Measurements from ENCODE around the gene OSBPL5. TPM values are rescaled to one million over a fixed set of nuclear protein-coding genes. Genes with fewer than 3 reads are reported as not detected.

Gene OSBPL5
- 3.6 and 5.0 TPM in 2 replicates for total RNA-seq (2014; rRNA removed; shearing (Covaris generic))

- peak; percentile 61 for DNase-seq (ENCODE audit: low read depth)
These were observed at the start of gene OSBPL5 for GRCh38 chr11:3165152-3165705. TSS of gene OSBPL5 (minus strand) at chr11:3165310. CDS start at chr11:3129148, 36,162 bp downstream.

- no peak for DNase-seq (ENCODE audit: low read depth)
These were observed 49.2 kb upstream of the OSBPL5 start for GRCh38 chr11:3214420-3214699.

DNA sequence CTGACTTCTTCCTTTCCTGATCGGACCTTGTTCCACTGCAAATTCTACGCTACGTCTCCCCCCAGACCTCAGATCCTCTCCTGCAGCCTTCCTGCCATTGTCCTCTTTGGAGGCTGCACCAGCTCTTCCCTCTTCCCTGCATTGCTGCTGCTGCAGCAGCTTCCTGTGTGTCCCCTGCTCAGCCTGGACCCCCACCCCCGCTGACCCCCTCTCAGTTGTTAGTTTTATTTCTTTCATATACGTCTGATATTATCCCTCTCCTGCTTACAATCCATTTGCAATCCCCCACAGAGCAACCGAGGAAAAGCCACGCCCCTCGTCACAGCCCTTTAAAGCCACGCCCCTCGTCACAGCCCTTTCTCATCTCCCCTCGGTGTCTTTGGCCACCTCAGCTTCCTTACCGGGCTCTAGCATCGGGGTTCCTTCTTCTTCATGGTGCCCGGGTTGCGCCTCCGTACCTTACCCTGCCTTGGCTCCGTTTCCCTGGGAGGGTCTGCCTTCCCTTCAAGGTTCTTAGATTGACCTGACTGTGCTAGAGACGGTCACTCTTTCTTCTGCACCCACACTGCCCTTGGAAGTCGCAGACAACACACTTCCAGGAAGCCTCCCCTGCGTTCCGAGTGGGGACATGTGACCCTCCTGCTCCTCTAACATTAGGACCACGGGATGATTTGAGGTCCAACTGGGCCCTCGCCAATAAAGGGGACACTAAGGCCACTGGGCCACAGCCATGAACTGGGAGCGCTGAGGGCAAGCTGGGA, 48.7 kb upstream of the OSBPL5 start:
- no peak for DNase-seq (ENCODE audit: low read depth)

- no peak for DNase-seq (ENCODE audit: low read depth)
These were observed 43.2 kb upstream of the OSBPL5 start for GRCh38 chr11:3208272-3208671.

- no peak for DNase-seq (ENCODE audit: low read depth)
These were observed 42.5 kb upstream of the OSBPL5 start for GRCh38 chr11:3207526-3208189.

GRCh38 chr11:3206922-3207204, 41.8 kb upstream of the OSBPL5 start:
- no peak for DNase-seq (ENCODE audit: low read depth)

DNA sequence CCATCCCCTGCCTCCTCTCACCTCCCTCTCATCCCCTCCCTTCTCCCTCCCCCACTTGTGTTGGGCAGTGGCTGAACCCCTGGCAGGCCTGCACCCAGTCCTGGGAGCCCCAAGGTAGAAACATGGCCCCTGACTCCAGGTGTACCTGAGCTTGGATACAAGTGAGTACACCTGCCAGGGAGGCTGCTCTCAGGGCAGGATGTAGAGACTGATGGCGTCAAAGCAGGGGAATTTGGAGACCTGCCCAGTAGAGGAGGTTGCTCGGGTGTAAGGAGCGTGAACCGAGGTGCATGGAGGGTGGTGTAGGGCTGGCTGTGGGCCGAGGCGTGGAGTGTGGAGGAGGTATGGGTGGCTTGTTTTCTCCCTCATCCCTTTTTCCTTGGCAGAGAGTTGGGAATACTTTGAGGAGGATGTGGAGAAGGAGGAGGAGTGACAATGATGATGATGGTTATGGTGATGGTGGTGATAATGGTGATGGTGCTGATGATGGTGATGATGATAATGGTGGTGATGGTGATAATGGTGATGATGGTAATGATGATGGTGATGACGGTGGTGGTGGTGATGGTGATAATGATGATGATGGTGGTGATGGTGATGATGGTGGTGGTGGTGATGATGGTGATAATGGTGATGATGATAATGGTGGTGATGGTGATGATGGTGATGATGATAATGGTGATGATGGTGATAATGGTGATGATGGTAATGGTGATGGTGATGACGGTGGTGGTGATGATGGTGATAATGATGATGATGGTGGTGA, 41.2 kb upstream of the OSBPL5 start:
- no peak for DNase-seq (ENCODE audit: low read depth)

DNA sequence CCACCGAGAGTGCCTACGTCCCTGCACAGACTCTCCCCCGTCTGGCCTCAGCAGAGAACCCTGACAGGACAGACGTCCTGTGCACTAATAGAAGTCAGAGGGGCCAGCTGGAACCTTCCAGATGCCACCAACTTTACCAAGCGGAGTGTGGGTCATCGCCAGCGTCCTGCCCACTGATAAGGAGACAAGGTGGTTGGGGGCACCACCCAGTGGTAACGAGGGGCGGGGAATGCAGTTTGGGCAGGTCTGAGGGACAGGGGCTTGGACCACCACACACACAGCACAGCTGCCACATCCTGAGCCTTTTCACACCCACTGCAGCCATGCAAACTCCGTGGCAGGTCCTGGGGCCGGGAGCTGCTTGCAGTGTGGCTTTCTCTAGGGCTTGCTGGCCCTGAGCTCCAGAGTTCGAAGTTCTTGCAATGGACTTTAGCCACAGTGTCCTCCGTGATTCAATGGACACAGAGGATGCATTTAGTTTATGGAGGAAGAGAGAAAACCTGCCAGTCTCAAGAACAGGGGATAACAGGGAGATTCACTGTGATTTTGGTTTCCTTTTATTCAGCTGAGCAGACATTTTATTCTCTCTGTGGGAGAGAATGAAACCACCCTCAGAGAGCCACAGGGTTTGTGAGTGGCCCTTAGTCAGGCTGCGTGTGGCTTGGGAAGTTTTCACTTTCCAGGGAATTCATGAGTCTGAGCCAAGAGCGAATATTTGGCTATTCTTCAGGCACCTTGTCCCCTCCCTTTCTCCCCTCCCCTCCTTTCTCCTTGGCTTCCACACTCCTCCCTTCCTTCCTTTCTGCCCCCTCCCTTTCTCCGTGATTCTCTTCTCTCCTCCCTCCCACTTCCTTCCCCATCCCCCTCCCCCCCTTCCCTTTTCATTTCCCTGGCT, 40.4 kb upstream of the OSBPL5 start:
- DNase-seq (ENCODE audit: low read depth), result no peak

- no peak for DNase-seq (ENCODE audit: low read depth)
These were observed 39.3 kb upstream of the OSBPL5 start for GRCh38 chr11:3204141-3205015.

- DNase-seq (ENCODE audit: low read depth), result peak; percentile 19
These were observed 38.3 kb upstream of the OSBPL5 start for GRCh38 chr11:3203221-3204043.

DNA sequence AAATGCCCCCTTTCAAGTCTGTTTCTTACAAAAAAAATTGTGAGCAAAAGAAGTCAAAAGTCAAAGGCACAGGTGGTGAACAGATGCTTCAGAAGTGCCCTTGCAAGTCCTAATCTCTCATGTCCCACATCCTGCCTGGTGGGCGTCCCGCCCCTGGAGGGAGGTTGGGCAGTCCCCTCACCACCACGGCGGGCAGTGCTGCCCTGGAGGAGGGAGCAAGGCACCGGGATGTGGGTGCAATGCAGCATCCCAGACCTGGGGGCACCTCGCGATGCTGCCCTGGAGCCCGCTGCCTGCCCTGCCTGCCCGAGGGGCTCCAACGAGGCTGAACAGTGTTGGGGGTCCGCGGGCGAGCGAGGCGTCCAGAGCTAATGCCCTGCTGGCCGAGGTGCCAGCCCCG, 37.6 kb upstream of the OSBPL5 start:
- DNase-seq (ENCODE audit: low read depth), result no peak

DNA sequence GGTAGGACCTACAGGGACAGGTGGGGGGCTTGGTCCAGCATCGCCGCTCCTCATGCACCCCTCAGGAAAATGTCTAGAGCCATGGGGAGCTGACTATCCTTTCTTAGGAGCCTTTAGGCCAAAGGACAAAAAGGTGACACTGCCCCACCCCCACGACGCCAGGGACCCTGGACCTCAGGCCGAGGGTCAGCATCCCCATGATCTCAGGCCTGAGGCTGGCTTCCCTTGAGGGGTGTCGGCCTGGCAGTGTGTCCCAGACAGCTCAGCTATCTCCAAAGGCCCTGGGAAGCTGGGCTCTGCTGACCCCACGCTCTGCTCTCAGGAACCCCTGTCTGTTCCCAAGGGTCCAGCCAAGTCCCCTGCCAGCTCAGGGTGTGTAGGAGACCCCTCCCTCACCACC, 37.2 kb upstream of the OSBPL5 start:
- DNase-seq (ENCODE audit: low read depth), result no peak

DNA sequence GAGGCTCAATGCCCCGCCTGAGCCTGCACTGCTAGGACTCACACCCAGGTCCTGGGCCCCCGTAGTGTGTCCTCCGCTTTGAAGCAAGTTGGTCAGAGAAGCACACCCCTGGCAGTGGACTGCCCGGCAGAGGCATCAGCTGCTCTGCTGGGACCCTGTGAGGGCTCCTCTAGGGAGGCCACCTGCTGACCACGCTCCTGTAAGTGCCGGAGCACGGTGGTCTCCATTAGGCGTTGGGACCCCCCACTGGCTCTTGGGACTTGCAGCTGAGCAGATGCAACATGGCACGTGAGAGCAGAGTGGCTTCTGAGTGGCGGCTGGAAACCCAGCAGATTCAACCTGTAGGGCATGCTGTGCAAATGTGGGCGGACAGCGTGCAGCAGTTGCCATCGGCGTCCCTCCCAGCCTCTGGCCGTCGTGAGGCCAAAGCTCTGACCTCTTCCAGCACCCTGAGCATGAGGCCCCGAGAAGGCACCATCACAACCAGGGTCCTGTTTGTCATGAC, 36.6 kb upstream of the OSBPL5 start:
- no peak for DNase-seq (ENCODE audit: low read depth)

GRCh38 chr11:3201112-3201581, 36.0 kb upstream of the OSBPL5 start:
- no peak for DNase-seq (ENCODE audit: low read depth)

DNA sequence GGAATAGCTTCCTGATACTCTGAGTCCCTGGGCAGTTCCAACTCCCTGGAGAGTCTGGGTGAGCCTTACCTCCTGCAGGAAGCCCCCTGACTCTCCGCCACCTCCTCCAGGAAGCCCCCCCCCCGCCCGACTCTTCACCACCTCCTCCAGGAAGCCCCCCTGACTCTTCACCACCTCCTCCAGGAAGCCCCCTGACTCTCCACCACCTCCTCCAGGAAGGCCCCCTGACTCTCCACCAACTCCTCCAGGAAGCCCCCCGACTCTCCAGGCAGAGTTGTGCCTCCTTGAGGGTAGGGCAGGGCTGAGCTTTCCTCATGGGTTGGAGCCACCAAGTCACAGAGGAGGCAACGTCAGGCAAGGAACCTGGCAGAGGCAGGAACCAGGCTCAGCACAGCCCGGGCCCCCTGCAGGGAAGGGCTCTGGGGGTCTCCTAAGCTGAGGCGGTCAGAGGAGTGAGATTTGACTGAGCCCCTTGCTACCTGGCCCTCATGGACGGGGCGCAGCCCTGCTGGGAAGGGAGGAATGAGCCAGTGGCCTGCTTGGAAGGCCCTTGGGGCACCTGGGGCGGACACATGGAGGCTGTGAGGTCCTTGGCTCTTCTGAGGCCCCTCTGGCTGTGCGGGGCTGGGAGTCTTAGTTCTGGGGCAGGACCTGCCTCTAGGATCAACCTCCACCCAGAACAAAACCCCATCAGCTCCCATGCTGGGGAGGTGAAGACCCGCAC, 35.4 kb upstream of the OSBPL5 start:
- DNase-seq (ENCODE audit: low read depth), result no peak

DNA sequence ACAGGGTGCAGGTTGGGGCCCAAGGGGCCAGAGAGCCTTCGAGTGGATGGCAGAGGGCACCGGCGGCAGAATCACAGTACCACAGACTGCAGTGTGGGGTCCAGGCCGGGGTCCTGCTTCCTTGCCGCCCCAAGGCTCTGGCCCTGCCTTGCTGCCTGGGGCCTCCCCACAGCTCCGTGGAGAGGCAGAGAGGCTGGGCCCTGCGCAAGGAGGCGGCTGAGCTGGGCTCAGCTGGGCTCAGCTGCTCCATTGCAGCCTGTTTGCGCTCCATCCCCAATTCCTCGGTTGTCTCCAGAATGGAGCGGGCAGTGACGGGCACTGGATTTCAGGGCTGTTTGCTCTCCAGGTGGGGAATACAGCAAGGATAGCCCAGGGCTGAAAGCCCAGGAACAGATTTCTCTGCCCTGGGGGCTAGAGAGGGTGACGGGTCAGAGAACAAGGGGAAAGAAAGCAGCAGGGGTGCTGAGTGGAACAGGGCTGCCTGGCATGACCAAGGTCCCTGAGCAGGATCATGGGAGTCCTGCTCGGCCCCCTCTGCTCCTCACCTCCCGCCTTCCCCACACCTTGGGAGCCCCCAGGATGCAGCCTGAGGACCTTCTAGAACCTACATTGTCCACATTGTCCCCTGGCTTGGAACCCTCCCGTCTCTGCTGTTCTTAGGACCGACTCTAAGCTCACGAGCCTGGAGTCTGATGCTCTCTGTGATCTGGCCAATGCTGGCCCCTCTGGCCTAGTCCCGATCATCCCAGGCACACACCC, 34.6 kb upstream of the OSBPL5 start:
- DNase-seq (ENCODE audit: low read depth), result no peak

- DNase-seq (ENCODE audit: low read depth), result no peak
These were observed 33.7 kb upstream of the OSBPL5 start for GRCh38 chr11:3198815-3199214.

DNA sequence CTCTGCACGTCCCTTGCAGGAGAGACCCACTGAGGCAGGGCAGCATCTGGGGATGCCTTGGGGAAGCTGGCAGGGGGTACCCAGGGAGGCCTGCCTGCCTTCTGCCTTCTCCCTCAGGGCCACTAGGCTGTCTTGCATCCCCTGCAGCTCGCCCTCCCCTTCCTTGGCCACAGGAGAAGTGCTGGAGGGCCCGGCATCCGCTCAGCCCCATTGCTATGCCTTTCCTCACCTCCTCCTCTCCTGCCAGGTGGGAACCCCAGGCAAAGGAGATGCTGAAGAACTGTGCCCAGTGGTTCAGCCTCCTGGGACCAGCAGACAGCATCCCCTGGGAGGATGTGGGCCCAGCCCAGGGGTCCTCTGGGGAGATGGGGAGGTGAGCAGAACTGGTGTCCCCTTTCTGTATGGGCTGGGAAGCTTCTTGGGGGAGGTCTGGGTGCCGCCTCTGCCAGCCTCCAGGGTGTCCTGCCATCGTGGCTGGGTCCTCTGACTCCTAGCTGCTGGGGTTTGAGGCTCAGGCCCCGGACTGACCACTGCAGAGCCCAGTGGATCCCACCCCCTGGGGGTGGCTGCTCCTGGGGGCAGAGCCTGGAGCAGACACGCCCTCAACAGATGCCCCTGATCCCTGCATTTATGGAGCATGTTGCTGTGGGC, 32.9 kb upstream of the OSBPL5 start:
- DNase-seq (ENCODE audit: low read depth), result no peak

Data from M059J (cell line).